RWPE2 (cell line): Measurements from ENCODE around the gene BMPR2.
"Not testable (repeated sequence)": the region's sequence is repeated elsewhere in the genome, so short reads cannot be mapped to it uniquely, and the experiment has no call there.

ENCODE experiments used
- ATAC-seq: fragments of 200-7000 bp; cut with Tn5 transposase; 3 replicates; pipeline ENCODE4 v1.9.1; 2021; ENCODE audit warnings: low read depth
- DNase-seq: peaks from one replicate; pipeline ENCODE4 v3.0.0-alpha.2; 2020; ENCODE audit warnings: low spot score
- H3K27ac ChIP-seq: fragments of 450-650 bp; 2 replicates; pipeline ENCODE4 v1.5.1; 2017; ENCODE audit warnings: mild to moderate bottlenecking; ENCODE audit not compliant: poor library complexity, severe bottlenecking
- H3K27me3 ChIP-seq: fragments of 250-450 bp; sonication (Bioruptor Pico); 2 replicates; pipeline ENCODE4 v1.5.1; 2021; ENCODE audit warnings: mild to moderate bottlenecking, moderate library complexity; ENCODE audit not compliant: insufficient read depth, poor library complexity, severe bottlenecking
- H3K36me3 ChIP-seq: fragments of 250-450 bp; sonication (Bioruptor Pico); 2 replicates; pipeline ENCODE4 v1.5.1; 2020; ENCODE audit warnings: low read depth, mild to moderate bottlenecking, moderate library complexity
- H3K4me1 ChIP-seq: fragments of 250-450 bp; sonication (Bioruptor Pico); 2 replicates; pipeline ENCODE4 v1.5.1; 2021; ENCODE audit warnings: mild to moderate bottlenecking, moderate library complexity; ENCODE audit not compliant: insufficient read depth, poor library complexity, severe bottlenecking
- H3K4me3 ChIP-seq: fragments of 250-450 bp; sonication (Bioruptor Pico); 2 replicates; pipeline ENCODE4 v1.5.1; 2021; ENCODE audit warnings: mild to moderate bottlenecking, moderate library complexity; ENCODE audit not compliant: severe bottlenecking
- H3K9me3 ChIP-seq: fragments of 250-450 bp; sonication (Bioruptor Pico); 2 replicates; pipeline ENCODE4 v1.5.1; 2021; ENCODE audit warnings: mild to moderate bottlenecking, moderate library complexity; ENCODE audit not compliant: severe bottlenecking
- TF ChIP-seq, protein P1 (sequence below): fragments of 450-650 bp; IDR thresholded peaks from one replicate; pipeline ENCODE4 v1.5.1; 2017; ENCODE audit warnings: mild to moderate bottlenecking, moderate library complexity; ENCODE audit not compliant: poor library complexity, severe bottlenecking

The BMPR2 gene

GRCh38 chr2:202378662-202379358 is 2.7 kb downstream of the BMPR2 start:
- ATAC-seq = no peak

DNA sequence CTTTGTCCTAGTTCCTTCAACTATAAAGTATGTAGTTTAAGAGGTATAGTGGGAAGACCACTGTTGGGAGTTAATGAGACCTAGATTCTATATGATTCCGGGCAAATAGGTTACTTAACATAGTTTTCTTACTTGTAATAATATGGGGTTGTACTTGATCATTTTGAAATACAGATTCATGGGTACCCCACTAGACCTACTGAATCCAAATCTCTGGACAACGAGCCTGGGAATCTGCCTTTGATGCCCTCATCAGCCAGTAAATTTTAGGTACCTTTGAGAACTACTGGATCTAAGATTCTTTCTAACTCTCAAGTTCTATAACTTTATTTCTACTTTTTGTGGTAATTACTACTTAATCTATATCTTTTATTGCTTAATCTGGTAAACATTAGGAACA is 6.6 kb downstream of the BMPR2 start:
- ATAC-seq (no peak), DNase-seq (no peak)
- H3K4me1 ChIP-seq = peaks cover 2% of the 10 kb centered on the region
- TF ChIP-seq, protein P1, sequence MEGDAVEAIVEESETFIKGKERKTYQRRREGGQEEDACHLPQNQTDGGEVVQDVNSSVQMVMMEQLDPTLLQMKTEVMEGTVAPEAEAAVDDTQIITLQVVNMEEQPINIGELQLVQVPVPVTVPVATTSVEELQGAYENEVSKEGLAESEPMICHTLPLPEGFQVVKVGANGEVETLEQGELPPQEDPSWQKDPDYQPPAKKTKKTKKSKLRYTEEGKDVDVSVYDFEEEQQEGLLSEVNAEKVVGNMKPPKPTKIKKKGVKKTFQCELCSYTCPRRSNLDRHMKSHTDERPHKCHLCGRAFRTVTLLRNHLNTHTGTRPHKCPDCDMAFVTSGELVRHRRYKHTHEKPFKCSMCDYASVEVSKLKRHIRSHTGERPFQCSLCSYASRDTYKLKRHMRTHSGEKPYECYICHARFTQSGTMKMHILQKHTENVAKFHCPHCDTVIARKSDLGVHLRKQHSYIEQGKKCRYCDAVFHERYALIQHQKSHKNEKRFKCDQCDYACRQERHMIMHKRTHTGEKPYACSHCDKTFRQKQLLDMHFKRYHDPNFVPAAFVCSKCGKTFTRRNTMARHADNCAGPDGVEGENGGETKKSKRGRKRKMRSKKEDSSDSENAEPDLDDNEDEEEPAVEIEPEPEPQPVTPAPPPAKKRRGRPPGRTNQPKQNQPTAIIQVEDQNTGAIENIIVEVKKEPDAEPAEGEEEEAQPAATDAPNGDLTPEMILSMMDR = no peak
- peaks cover 7% of the 10 kb centered on the region; the same call in 1 of the 2 replicates for H3K36me3 ChIP-seq
- no peak overlapping the region for H3K27ac ChIP-seq
- no peaks in the 10 kb centered on the region for H3K27me3 ChIP-seq
- H3K9me3 ChIP-seq = no peaks in the 10 kb centered on the region
- no peak overlapping the region for H3K4me3 ChIP-seq

More at GRCh38 chr2:202378662-202379358, 2.7 kb downstream of the BMPR2 start:
- TF ChIP-seq, protein P1 = no peak
- H3K27ac ChIP-seq = peak overlapping the region; percentile 88
- no peaks in the 10 kb centered on the region for H3K4me1 ChIP-seq
- no peaks in the 10 kb centered on the region for H3K9me3 ChIP-seq
- no peak for DNase-seq
- H3K4me3 ChIP-seq = peak overlapping the region; percentile 73
- H3K27me3 ChIP-seq = no peaks in the 10 kb centered on the region
- 0 out of 2 replicates have a peak, but pooled peaks cover 7% of the 10 kb centered on the region for H3K36me3 ChIP-seq

GRCh38 chr2:202386495-202386894 is 10.4 kb downstream of the BMPR2 start:
- H3K9me3 ChIP-seq, H3K4me3 ChIP-seq, H3K36me3 ChIP-seq, H3K27me3 ChIP-seq, H3K27ac ChIP-seq, DNase-seq, H3K4me1 ChIP-seq, ATAC-seq: not testable (repeated sequence)

DNA sequence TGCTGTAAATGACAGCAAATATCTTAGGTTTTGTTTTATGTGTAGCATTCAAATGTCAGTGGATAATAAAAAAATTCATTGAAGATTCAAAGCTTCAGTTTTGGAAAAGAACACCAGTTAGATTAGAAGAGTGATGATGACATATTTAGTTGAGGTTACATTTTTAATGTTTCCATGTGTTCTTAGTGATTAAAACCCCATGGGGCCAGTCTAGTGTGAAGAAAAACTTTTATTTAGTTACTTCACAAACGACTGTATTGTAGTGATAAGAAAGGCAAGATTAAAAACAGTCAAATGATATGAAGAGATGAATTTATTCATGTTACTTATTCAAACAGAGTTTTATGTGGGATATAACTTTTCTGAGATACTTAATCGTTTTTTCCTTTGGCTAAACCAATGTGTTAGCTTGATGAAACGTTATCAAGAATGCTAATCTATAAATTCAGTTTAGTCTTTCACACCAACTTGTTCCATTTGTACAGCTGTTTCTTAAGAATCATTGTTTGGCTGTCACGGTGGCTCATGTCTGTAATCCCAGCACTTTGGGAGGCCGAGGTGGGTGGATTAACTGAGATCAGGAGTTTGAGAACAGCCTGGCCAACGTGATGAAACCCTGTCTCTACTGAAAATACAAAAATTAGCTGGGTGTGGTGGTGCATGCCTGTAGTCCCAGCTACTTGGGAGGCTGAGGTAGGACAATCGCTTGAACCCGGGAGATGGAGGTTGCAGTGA is 11.6 kb downstream of the BMPR2 start:
- TF ChIP-seq, protein P1 = no peak
- H3K4me1 ChIP-seq = peaks cover 2% of the 10 kb centered on the region
- ATAC-seq (no peak), DNase-seq (no peak)
- no peaks in the 10 kb centered on the region for H3K27me3 ChIP-seq
- peaks cover 5% of the 10 kb centered on the region; the same call in 1 of the 2 replicates for H3K36me3 ChIP-seq
- no peak overlapping the region for H3K27ac ChIP-seq
- no peaks in the 10 kb centered on the region for H3K9me3 ChIP-seq
- no peak overlapping the region for H3K4me3 ChIP-seq

- H3K4me1 ChIP-seq = no peaks in the 10 kb centered on the region
- no peaks in the 10 kb centered on the region for H3K27me3 ChIP-seq
- TF ChIP-seq, protein P1 = no peak
- no peak overlapping the region for H3K4me3 ChIP-seq
- no peak for DNase-seq
- ATAC-seq = no peak
- H3K27ac ChIP-seq = no peak overlapping the region
- no peaks in the 10 kb centered on the region for H3K36me3 ChIP-seq
- H3K9me3 ChIP-seq = no peaks in the 10 kb centered on the region
Measured at GRCh38 chr2:202400941-202401340, 24.8 kb downstream of the BMPR2 start.
